HepG2 (cell line): Measurements from ENCODE around the gene MYH3. TPM values are rescaled to one million over a fixed set of nuclear protein-coding genes. Genes with fewer than 3 reads are reported as not detected.

Experiments
- ATAC-seq: fragments of 200-7000 bp; cut with Tn5 transposase; 3 replicates; pipeline ENCODE4 v1.9.1; 2020; ENCODE audit warnings: mild to moderate bottlenecking, moderate library complexity
- BruUV-seq: library from RNA; stranded (reverse); fragments of 400-500 nt; replicated peaks from 2 replicates; lab custom pipeline; 2021; lab: Mats Ljungman, UMichigan
- CTCF ChIA-PET: fragments of 300-600 bp; formaldehyde crosslinking; extraction: SDS; loops from one replicate; lab custom pipeline; 2021; ENCODE audit warnings: low total read pairs, inconsistent platforms, low intra/inter-chr PET ratio; lab: Yijun Ruan, JAX
- POLR2A ChIA-PET: fragments of 350-600 bp; sonication (Branson Sonifier 250); formaldehyde crosslinking; loops from one replicate; lab custom pipeline; 2020; ENCODE audit warnings: antibody characterized with exemption, inconsistent platforms; lab: Yijun Ruan, JAX
- DNase-seq: peaks from one replicate; pipeline ENCODE4 v3.0.0-alpha.2; 2015; ENCODE audit warnings: low spot score
- FAIRE-seq: peaks from 3 replicates; lab custom pipeline; 2011; peaks lifted over from hg19 to GRCh38; lab: Jason Lieb, UNC
- H2AFZ ChIP-seq: one replicate; pipeline ENCODE4 v1.6.1; 2011; ENCODE audit warnings: low read length, inconsistent platforms
- H3K27ac ChIP-seq: fragments of 300-600 bp; 3 replicates; pipeline ENCODE4 v1.8.0; 2011; ENCODE audit warnings: mixed run types, mild to moderate bottlenecking, mixed read lengths, low read length, inconsistent platforms; ENCODE audit not compliant: insufficient read depth; ENCODE audit errors: extremely low read length
- H3K27me3 ChIP-seq, 2 experiments: fragments of 200-600 bp in 1 of 2; 2 replicates in 1 of 2; 3 replicates in 1 of 2; pipeline versions ENCODE4 v1.6.0 to v1.8.0; 2011; ENCODE audit warnings: low read length in 2 of 2, mild to moderate bottlenecking in 2 of 2, moderate library complexity in 2 of 2, inconsistent platforms in 1 of 2; ENCODE audit not compliant: insufficient read depth in 2 of 2, control insufficient read depth in 1 of 2
- H3K36me3 ChIP-seq, 2 experiments: fragments of 200-600 bp in 1 of 2; replicated peaks in 1 of 2; 2 replicates in 1 of 2; 3 replicates in 1 of 2; pipeline versions ENCODE4 v1.5.1 to v1.8.0; 2011; ENCODE audit warnings: low read length in 2 of 2, inconsistent platforms in 1 of 2; ENCODE audit not compliant: insufficient read depth in 2 of 2, control insufficient read depth in 1 of 2
- H3K4me1 ChIP-seq: 2 replicates; pipeline ENCODE4 v1.5.1; 2012; ENCODE audit warnings: low read length, inconsistent platforms; ENCODE audit not compliant: insufficient read depth
- H3K4me2 ChIP-seq: 2 replicates; pipeline ENCODE4 v1.6.0; 2011; ENCODE audit warnings: low read depth, low read length, inconsistent platforms
- H3K4me3 ChIP-seq, 3 experiments: fragments of 200-600 bp in 1 of 3; sonication (generic), shearing (Covaris generic) in 1 of 3; replicated peaks in 1 of 3; 2 replicates each; pipeline ENCODE4 v1.5.1; 2011 to 2016; ENCODE audit warnings: low read length in 3 of 3, inconsistent platforms in 2 of 3, low read depth in 2 of 3, mild to moderate bottlenecking in 2 of 3, control low read depth in 1 of 3, mixed read lengths in 1 of 3; ENCODE audit not compliant: insufficient read depth in 1 of 3
- H3K79me2 ChIP-seq: one replicate; pipeline ENCODE4 v1.6.1; 2011; ENCODE audit warnings: low read length, inconsistent platforms; ENCODE audit not compliant: insufficient read depth
- H3K9ac ChIP-seq: 2 replicates; pipeline ENCODE4 v1.6.0; 2011; ENCODE audit warnings: mild to moderate bottlenecking, low read depth, low read length, inconsistent platforms; ENCODE audit not compliant: insufficient read depth
- H3K9me3 ChIP-seq: 2 replicates; pipeline ENCODE4 v1.5.1; 2012; ENCODE audit warnings: mild to moderate bottlenecking, low read length
- H4K20me1 ChIP-seq: 2 replicates; pipeline ENCODE4 v1.6.0; 2011; ENCODE audit warnings: inconsistent platforms, mild to moderate bottlenecking, low read length, moderate library complexity; ENCODE audit not compliant: insufficient read depth
- EZH2 ChIP-seq: conservative IDR thresholded peaks from 2 replicates; pipeline ENCODE4 v1.6.1; 2012; ENCODE audit warnings: mild to moderate bottlenecking, low read depth, low read length, moderate library complexity
- PHF21A ChIP-seq: sonication (generic); formaldehyde crosslinking; IDR thresholded peaks from 2 replicates; pipeline ENCODE4 v1.5.0; 2020; ENCODE audit warnings: mild to moderate bottlenecking, missing genetic modification reagents
- SP4 ChIP-seq: sonication (generic); formaldehyde crosslinking; IDR thresholded peaks from 2 replicates; pipeline ENCODE4 v1.8.1; 2023; ENCODE audit warnings: mild to moderate bottlenecking, missing genetic modification reagents
- ZNF280D ChIP-seq: sonication (generic); formaldehyde crosslinking; IDR thresholded peaks from 2 replicates; pipeline ENCODE4 v1.5.1; 2020; ENCODE audit warnings: mild to moderate bottlenecking, missing genetic modification reagents
- ZNF562 ChIP-seq: sonication (generic); formaldehyde crosslinking; IDR thresholded peaks from 2 replicates; pipeline ENCODE4 v1.8.0; 2022; ENCODE audit warnings: missing genetic modification reagents, borderline replicate concordance
- whole genome bisulfite sequencing: methylation state at CpG from one replicate; pipeline ENCODE4 v1.1.6; 2017; ENCODE audit warnings: low lambda C conversion rate; 5-methylcytosine and 5-hydroxymethylcytosine counted together
- in situ Hi-C: cut with HindIII; loops from 2 replicates; pipeline ENCODE4 v1.10.0; 2017; ENCODE audit warnings: low pct_unique_long_range_greater_than_20kb; ENCODE audit not compliant: extremely low pct_ligation_motif_present
- intact Hi-C: fragments of 100-400 bp; cut with micrococcal nuclease; formaldehyde crosslinking; loops from one replicate; pipeline ENCODE4 v1.10.0; 2022; ENCODE audit not compliant: unreplicated experiment
- polyA plus RNA-seq, 8 experiments: library from polyadenylated mRNA; depleted of rRNA in 3 of 8; stranded (reverse) in 7 of 8; unstranded in 1 of 8; fragments of >200 nt; fragmentation: Illumina TruSeq in 4 of 8; extraction: Trizol in 4 of 8; gene quantifications; 2 replicates each; pipeline versions ENCODE4 v1.2.1 to v1.2.3, GENCODE V29; 2011 to 2016; ENCODE audit warnings: low read depth in 4 of 8, missing spikeins in 1 of 8, mixed read lengths in 1 of 8; ENCODE audit not compliant: insufficient read depth in 1 of 8
- total RNA-seq, 5 experiments: library from RNA; depleted of rRNA; stranded (reverse); fragments of >200 nt; fragmentation: Illumina TruSeq; extraction: Trizol; gene quantifications; 2 replicates each; pipeline ENCODE4 v1.2.3, GENCODE V29; 2016; ENCODE audit warnings: low read depth in 1 of 5
- TF ChIP-seq, protein P1 (sequence below): sonication (generic); formaldehyde crosslinking; IDR thresholded peaks from 2 replicates; pipeline ENCODE4 v1.4.0; 2020; ENCODE audit warnings: missing genetic modification reagents
- TF ChIP-seq, protein P2 (sequence below): sonication (generic); formaldehyde crosslinking; IDR thresholded peaks from 2 replicates; pipeline ENCODE4 v1.5.0; 2020; ENCODE audit warnings: mild to moderate bottlenecking, low read depth, missing genetic modification reagents, borderline replicate concordance
- TF ChIP-seq, protein P3 (sequence below): sonication (generic); formaldehyde crosslinking; IDR thresholded peaks from 2 replicates; pipeline ENCODE4 v1.4.0; 2020; ENCODE audit warnings: missing genetic modification reagents, borderline replicate concordance

MYH3 gene
- total and polyA plus RNA-seq, 2 of the 13 experiments (the other 11 are each of a cell fraction or from before 2014, with no cell fraction given), result 2.5 to 4.5 TPM

- Histone ChIP-seq H3K4me1 (no peaks in the 10 kb centered on the region), H3K36me3 (peaks cover 2 to 16% of the 10 kb centered on the region in 2 experiments; a peak in 3 of 5 replicates), H4K20me1 (no peaks in the 10 kb centered on the region), H3K27ac (no peak overlapping the region), H2AFZ (no peak overlapping the region), H3K9me3 (no peaks in the 10 kb centered on the region), H3K4me2 (no peak overlapping the region), H3K27me3 (no peaks in the 10 kb centered on the region), H3K9ac (no peak overlapping the region), H3K4me3 (no peak overlapping the region), H3K79me2 (no peaks in the 10 kb centered on the region)
- intact Hi-C loops, result no loop called here
- in situ Hi-C loops, result no loop called here
- BruUV-seq, result no TSS peak
- DNase-seq (no peak), ATAC-seq (no peak), FAIRE-seq (no peak)
- WGBS, result 95% methylated on average over 14 of the region's 14 CpGs
- ChIA-PET POLR2A (no interaction called here), CTCF (no interaction called here)
- TF ChIP-seq, protein P1, sequence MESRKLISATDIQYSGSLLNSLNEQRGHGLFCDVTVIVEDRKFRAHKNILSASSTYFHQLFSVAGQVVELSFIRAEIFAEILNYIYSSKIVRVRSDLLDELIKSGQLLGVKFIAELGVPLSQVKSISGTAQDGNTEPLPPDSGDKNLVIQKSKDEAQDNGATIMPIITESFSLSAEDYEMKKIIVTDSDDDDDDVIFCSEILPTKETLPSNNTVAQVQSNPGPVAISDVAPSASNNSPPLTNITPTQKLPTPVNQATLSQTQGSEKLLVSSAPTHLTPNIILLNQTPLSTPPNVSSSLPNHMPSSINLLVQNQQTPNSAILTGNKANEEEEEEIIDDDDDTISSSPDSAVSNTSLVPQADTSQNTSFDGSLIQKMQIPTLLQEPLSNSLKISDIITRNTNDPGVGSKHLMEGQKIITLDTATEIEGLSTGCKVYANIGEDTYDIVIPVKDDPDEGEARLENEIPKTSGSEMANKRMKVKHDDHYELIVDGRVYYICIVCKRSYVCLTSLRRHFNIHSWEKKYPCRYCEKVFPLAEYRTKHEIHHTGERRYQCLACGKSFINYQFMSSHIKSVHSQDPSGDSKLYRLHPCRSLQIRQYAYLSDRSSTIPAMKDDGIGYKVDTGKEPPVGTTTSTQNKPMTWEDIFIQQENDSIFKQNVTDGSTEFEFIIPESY (CRISPR knock-in tag), result peak; percentile 58
- TF ChIP-seq EZH2, result no peak
These were observed 21.8 kb downstream of the MYH3 start for GRCh38 chr17:10635290-10635689.

DNA sequence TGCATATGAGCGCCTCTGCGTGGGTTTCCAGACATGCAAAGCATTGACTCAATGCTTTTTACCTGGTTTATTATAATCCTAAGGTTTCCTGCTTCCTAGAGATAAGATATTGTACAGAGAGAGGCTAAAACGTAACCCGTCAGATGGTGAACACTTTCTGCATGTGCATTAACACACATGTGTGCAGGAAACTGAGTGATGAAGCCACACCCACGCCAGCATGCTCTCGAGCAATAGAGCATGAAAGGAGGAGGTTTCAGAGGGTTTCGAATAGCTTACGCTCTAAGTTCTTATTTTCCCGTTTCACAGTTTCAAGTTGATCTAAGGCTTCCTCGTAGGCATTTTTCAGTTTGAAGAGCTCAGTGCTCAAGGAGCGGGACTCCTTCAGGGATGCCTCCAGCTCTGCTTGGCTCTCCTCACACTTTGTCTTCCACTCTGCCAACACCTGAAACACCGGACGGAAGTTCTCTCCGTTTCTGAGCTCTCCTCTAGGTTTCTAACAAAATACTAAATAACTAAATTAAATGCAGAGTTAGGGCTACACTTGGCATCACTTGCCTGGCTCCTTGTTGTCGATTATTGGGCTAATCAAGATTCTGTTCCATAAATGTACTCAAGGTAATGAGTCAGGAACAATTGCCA is 23.2 kb downstream of the MYH3 start:
- Histone ChIP-seq H3K27me3 (no peaks in the 10 kb centered on the region), H4K20me1 (no peaks in the 10 kb centered on the region), H3K79me2 (no peaks in the 10 kb centered on the region), H3K27ac (no peak overlapping the region), H3K4me2 (no peak overlapping the region), H3K9me3 (no peaks in the 10 kb centered on the region), H3K9ac (no peak overlapping the region), H3K36me3 (peaks cover 1 to 7% of the 10 kb centered on the region in 2 experiments; a peak in 3 of 5 replicates), H2AFZ (no peak overlapping the region), H3K4me1 (no peaks in the 10 kb centered on the region), H3K4me3 (no peak overlapping the region)
- FAIRE-seq (no peak), DNase-seq (no peak), ATAC-seq (no peak)
- in situ Hi-C loops, result no loop called here
- 91% methylated on average over 15 of the region's 15 CpGs for WGBS
- BruUV-seq, result no TSS peak
- intact Hi-C loops, result no loop called here
- CTCF ChIA-PET, result no interaction called here
- POLR2A ChIA-PET, result no interaction called here
- TF ChIP-seq, protein P2, sequence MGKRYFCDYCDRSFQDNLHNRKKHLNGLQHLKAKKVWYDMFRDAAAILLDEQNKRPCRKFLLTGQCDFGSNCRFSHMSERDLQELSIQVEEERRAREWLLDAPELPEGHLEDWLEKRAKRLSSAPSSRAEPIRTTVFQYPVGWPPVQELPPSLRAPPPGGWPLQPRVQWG (CRISPR knock-in tag), result no peak
- TF ChIP-seq ZNF562 (CRISPR knock-in tag) (no peak), ZNF280D (CRISPR knock-in tag) (no peak), SP4 (CRISPR knock-in tag) (no peak), PHF21A (CRISPR knock-in tag) (no peak)
- TF ChIP-seq, protein P3, sequence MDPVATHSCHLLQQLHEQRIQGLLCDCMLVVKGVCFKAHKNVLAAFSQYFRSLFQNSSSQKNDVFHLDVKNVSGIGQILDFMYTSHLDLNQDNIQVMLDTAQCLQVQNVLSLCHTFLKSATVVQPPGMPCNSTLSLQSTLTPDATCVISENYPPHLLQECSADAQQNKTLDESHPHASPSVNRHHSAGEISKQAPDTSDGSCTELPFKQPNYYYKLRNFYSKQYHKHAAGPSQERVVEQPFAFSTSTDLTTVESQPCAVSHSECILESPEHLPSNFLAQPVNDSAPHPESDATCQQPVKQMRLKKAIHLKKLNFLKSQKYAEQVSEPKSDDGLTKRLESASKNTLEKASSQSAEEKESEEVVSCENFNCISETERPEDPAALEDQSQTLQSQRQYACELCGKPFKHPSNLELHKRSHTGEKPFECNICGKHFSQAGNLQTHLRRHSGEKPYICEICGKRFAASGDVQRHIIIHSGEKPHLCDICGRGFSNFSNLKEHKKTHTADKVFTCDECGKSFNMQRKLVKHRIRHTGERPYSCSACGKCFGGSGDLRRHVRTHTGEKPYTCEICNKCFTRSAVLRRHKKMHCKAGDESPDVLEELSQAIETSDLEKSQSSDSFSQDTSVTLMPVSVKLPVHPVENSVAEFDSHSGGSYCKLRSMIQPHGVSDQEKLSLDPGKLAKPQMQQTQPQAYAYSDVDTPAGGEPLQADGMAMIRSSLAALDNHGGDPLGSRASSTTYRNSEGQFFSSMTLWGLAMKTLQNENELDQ (CRISPR knock-in tag), result no peak
